Mesenchymal stem cell (in vitro differentiated cells and primary cell): Measurements from ENCODE around the gene PKP4.

Source experiments
- DNase-seq: peaks from one replicate; pipeline ENCODE4 v3.0.0-alpha.2; 2013
- H2AFZ ChIP-seq: one replicate; pipeline ENCODE4 v1.6.1; 2013; ENCODE audit warnings: low read depth, mild to moderate bottlenecking, control low read depth, inconsistent platforms, low read length, moderate library complexity
- H2AK5ac ChIP-seq: 2 replicates; pipeline ENCODE4 v1.6.1; 2013; ENCODE audit warnings: low read length, moderate library complexity, mild to moderate bottlenecking, inconsistent platforms; ENCODE audit not compliant: severe bottlenecking
- H2BK120ac ChIP-seq: one replicate; pipeline ENCODE4 v1.6.1; 2013; ENCODE audit warnings: low read depth, mild to moderate bottlenecking, inconsistent platforms, low read length, moderate library complexity
- H2BK12ac ChIP-seq, 2 experiments: one replicate each; pipeline ENCODE4 v1.6.1; 2013; ENCODE audit warnings: inconsistent platforms in 2 of 2, low read length in 2 of 2, mild to moderate bottlenecking in 2 of 2, moderate library complexity in 2 of 2, control low read depth in 1 of 2
- H2BK15ac ChIP-seq: one replicate; pipeline ENCODE4 v1.6.1; 2013; ENCODE audit warnings: mild to moderate bottlenecking, low read depth, inconsistent platforms; ENCODE audit not compliant: poor library complexity, severe bottlenecking
- H2BK5ac ChIP-seq: 2 replicates; pipeline ENCODE4 v1.6.1; 2013; ENCODE audit warnings: low read depth, mild to moderate bottlenecking, low read length, control low read depth, inconsistent platforms; ENCODE audit not compliant: poor library complexity, severe bottlenecking
- H3K14ac ChIP-seq, 2 experiments: one replicate each; pipeline ENCODE4 v1.6.1; 2013; ENCODE audit warnings: inconsistent platforms in 2 of 2, low read length in 2 of 2, control low read depth in 1 of 2, mild to moderate bottlenecking in 1 of 2, moderate library complexity in 1 of 2
- H3K18ac ChIP-seq, 2 experiments: one replicate each; pipeline ENCODE4 v1.6.1; 2013; ENCODE audit warnings: inconsistent platforms in 2 of 2, low read length in 2 of 2, control low read depth in 1 of 2, low read depth in 1 of 2, mild to moderate bottlenecking in 1 of 2
- H3K23ac ChIP-seq, 2 experiments: one replicate each; pipeline ENCODE4 v1.6.1; 2013; ENCODE audit warnings: inconsistent platforms in 2 of 2, low read length in 2 of 2, mild to moderate bottlenecking in 2 of 2, moderate library complexity in 2 of 2, control low read depth in 1 of 2
- H3K27ac ChIP-seq: 2 replicates; pipeline ENCODE4 v1.5.1; 2013; ENCODE audit warnings: mild to moderate bottlenecking, moderate library complexity, low read length, control low read depth, inconsistent platforms; ENCODE audit not compliant: poor library complexity, severe bottlenecking
- H3K27me3 ChIP-seq, 2 experiments: 2 replicates each; pipeline versions ENCODE4 v1.6.1 to v1.7.0; 2013; ENCODE audit warnings: low read length in 2 of 2, mild to moderate bottlenecking in 2 of 2, moderate library complexity in 2 of 2, control low read depth in 1 of 2, inconsistent platforms in 1 of 2; ENCODE audit not compliant: control insufficient read depth in 1 of 2, insufficient read depth in 1 of 2
- H3K36me3 ChIP-seq, 2 experiments: 2 replicates each; pipeline versions ENCODE4 v1.6.1 to v1.7.0; 2013; ENCODE audit warnings: low read length in 2 of 2, control low read depth in 1 of 2, inconsistent platforms in 1 of 2, low read depth in 1 of 2, mild to moderate bottlenecking in 1 of 2; ENCODE audit not compliant: insufficient read depth in 2 of 2, control insufficient read depth in 1 of 2
- H3K4ac ChIP-seq, 2 experiments: one replicate each; pipeline ENCODE4 v1.6.1; 2013; ENCODE audit warnings: inconsistent platforms in 2 of 2, low read length in 2 of 2, mild to moderate bottlenecking in 2 of 2, moderate library complexity in 2 of 2, control low read depth in 1 of 2, low read depth in 1 of 2
- H3K4me1 ChIP-seq: 2 replicates; pipeline ENCODE4 v1.6.1; 2013; ENCODE audit warnings: low read depth, low read length, control low read depth; ENCODE audit not compliant: control insufficient read depth, insufficient read depth
- H3K4me2 ChIP-seq: 2 replicates; pipeline ENCODE4 v1.6.1; 2013; ENCODE audit warnings: low read length, mild to moderate bottlenecking, inconsistent platforms; ENCODE audit not compliant: poor library complexity, severe bottlenecking
- H3K4me3 ChIP-seq, 2 experiments: 2 replicates each; pipeline versions ENCODE4 v1.5.1 to v1.7.0; 2013; ENCODE audit warnings: low read length in 2 of 2, mild to moderate bottlenecking in 2 of 2, control low read depth in 1 of 2, low read depth in 1 of 2; ENCODE audit not compliant: insufficient read depth in 1 of 2
- H3K79me1 ChIP-seq: replicated peaks from 2 replicates; pipeline ENCODE4 v1.6.1; 2013; ENCODE audit warnings: mild to moderate bottlenecking, control low read depth, low read length, inconsistent platforms; ENCODE audit not compliant: poor library complexity, severe bottlenecking
- H3K9ac ChIP-seq: 2 replicates; pipeline ENCODE4 v1.7.0; 2013; ENCODE audit warnings: mild to moderate bottlenecking, low read length, moderate library complexity
- H3K9me3 ChIP-seq: 2 replicates; pipeline ENCODE4 v1.7.0; 2013; ENCODE audit warnings: mild to moderate bottlenecking, low read length; ENCODE audit not compliant: control insufficient read depth
- H4K8ac ChIP-seq: one replicate; pipeline ENCODE4 v1.6.1; 2013; ENCODE audit warnings: inconsistent platforms, mild to moderate bottlenecking, low read length, moderate library complexity
- H4K91ac ChIP-seq: one replicate; pipeline ENCODE4 v1.6.1; 2013; ENCODE audit warnings: mild to moderate bottlenecking, low read length, inconsistent platforms
- WGBS: methylation state at CpG from one replicate; pipeline ENCODE4 v1.1.7; 2013; ENCODE audit warnings: mixed read lengths; 5-methylcytosine and 5-hydroxymethylcytosine counted together

PKP4 gene

DNA sequence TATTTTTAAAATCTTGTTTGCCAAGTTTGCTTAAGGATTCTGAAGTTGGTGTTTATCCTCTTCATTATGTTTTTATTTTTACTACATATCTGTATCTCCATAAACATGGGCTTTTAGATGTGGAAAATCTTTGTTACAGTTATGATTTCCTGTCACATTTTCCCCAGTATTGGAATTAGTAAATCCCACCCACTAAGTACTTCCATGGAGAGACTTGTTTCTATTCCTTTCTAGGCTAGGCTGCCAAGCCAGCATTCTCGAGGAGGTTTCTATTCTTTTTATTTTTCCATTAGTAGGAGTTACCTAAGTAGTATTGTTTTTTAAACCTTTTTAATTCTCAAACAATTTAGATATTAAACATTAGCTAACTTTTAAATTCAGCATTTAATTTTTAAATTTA lies 22.1 kb downstream of the PKP4 start:
- no peak overlapping the region for H2AFZ ChIP-seq
- no peak overlapping the region for H3K27ac ChIP-seq
- H3K36me3 ChIP-seq = peaks cover 0 to 2% of the 10 kb centered on the region in 2 experiments
- H2BK5ac ChIP-seq = no peak overlapping the region
- H4K8ac ChIP-seq = no peak overlapping the region
- H3K79me1 ChIP-seq = peaks cover 21% of the 10 kb centered on the region
- H3K4me1 ChIP-seq = peaks cover 1% of the 10 kb centered on the region
- no peaks in the 10 kb centered on the region for H3K27me3 ChIP-seq
- no peak overlapping the region for H3K14ac ChIP-seq
- no peak for DNase-seq
- peak overlapping the region; percentile 60 for H3K9ac ChIP-seq
- H2BK12ac ChIP-seq = no peak overlapping the region
- no peak overlapping the region for H4K91ac ChIP-seq
- H3K4me2 ChIP-seq = no peak overlapping the region
- H2BK120ac ChIP-seq = no peak overlapping the region
- no peak overlapping the region for H2BK15ac ChIP-seq
- H3K23ac ChIP-seq = no peak overlapping the region
- no peak overlapping the region for H3K4ac ChIP-seq
- H3K4me3 ChIP-seq = no peak overlapping the region
- no CpG with 5 or more reads among the region's 1 CpG for whole genome bisulfite sequencing
- no peak overlapping the region for H2AK5ac ChIP-seq
- H3K9me3 ChIP-seq = no peaks in the 10 kb centered on the region
- no peak overlapping the region for H3K18ac ChIP-seq

DNA sequence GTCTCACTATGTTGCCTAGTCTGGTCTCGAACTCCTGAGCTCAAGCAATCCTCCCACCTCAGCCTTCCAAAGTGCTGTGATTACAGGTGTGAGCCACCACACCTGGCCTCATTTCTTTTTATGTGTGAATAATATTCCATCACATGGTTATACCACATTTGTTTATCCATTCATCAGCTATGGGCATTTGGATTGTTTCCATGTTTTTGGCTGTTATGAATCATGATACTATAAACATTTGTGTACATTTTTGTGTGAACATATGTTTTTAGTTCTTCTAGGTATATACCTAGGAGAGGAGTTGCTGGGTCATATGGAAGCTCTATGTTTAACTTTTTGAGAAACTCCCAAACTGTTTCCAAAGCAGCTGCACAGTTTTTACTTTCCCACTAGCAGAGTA lies 24.4 kb downstream of the PKP4 start:
- Histone ChIP-seq H4K91ac (no peak overlapping the region), H3K4me1 (peaks cover 1% of the 10 kb centered on the region), H2BK5ac (no peak overlapping the region), H3K14ac (no peak overlapping the region), H3K36me3 (no peaks in the 10 kb centered on the region), H2AK5ac (no peak overlapping the region), H4K8ac (no peak overlapping the region), H2BK120ac (no peak overlapping the region), H3K79me1 (peaks cover 14% of the 10 kb centered on the region), H2BK12ac (no peak overlapping the region), H2BK15ac (no peak overlapping the region), H3K9me3 (no peaks in the 10 kb centered on the region), H2AFZ (no peak overlapping the region), H3K4me3 (no peak overlapping the region), H3K27ac (no peak overlapping the region), H3K18ac (no peak overlapping the region), H3K27me3 (no peaks in the 10 kb centered on the region), H3K4ac (no peak overlapping the region), H3K23ac (no peak overlapping the region), H3K4me2 (no peak overlapping the region), H3K9ac (no peak overlapping the region)
- no peak for DNase-seq
- WGBS = 100% methylated on average over 1 of the region's 1 CpG

DNA sequence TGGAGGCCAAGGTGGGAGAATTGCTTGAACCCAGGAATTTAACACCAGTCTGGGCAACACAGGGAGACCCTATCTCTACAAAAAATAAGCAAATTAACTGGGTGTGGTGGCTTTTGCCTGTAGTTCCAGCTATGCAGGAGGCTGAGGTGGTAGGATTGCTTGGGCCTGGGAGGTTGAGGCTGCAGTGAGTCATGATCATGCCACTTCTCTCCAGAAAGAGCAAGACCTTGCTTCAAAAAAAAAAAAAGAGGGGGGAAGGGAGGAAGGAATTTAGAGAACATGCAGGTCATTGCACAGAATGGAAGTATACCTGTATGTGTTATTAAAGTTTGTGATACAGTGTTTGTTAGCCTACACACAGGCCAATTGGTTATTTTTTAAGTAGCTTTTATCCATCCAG lies 25.8 kb downstream of the PKP4 start:
- Histone ChIP-seq H3K4me1 (peaks cover 1% of the 10 kb centered on the region), H4K8ac (no peak overlapping the region), H3K4ac (no peak overlapping the region), H3K14ac (no peak overlapping the region), H3K4me3 (no peak overlapping the region), H3K27ac (no peak overlapping the region), H2BK12ac (no peak overlapping the region), H2BK15ac (no peak overlapping the region), H4K91ac (no peak overlapping the region), H2AK5ac (no peak overlapping the region), H2AFZ (no peak overlapping the region), H3K9me3 (no peaks in the 10 kb centered on the region), H3K36me3 (no peaks in the 10 kb centered on the region), H3K4me2 (no peak overlapping the region), H3K79me1 (peaks cover 9% of the 10 kb centered on the region), H2BK120ac (no peak overlapping the region), H3K18ac (no peak overlapping the region), H3K27me3 (no peaks in the 10 kb centered on the region), H3K23ac (no peak overlapping the region), H3K9ac (no peak overlapping the region), H2BK5ac (no peak overlapping the region)
- DNase-seq = peak; percentile 43

DNA sequence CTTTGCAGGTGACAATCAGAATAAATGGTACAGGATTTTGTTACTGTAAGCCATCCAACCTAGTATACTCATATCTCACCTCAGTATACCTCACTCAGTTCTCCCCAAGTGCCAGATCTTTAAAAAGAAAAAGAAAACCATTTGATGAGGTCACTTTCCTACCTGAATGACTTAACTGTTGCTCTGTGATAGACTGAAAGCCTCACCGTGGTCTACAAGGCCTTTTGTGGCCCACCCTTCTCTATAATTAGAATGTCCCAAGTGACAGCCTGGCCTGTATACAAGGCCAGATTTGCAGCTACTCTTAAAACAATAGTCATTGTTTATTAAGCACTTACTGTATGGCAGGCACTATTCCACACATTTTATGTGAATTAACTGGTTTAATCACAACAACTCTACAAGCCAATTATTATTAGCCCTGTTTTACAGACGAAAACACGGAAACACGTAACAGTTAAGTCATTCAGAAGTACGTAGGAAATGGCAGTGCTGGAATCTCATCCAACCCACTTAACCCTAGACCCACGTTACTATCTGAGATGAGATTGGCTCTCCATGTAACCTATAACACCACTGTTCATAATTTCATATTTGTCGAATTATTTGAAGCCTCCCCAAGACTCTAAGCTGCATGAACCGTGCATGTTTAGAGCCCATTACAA lies 28.3 kb downstream of the PKP4 start:
- Histone ChIP-seq H4K91ac (no peak overlapping the region), H4K8ac (no peak overlapping the region), H3K79me1 (peaks cover 6% of the 10 kb centered on the region), H3K23ac (no peak overlapping the region), H2BK12ac (no peak overlapping the region), H3K9me3 (no peaks in the 10 kb centered on the region), H2BK120ac (no peak overlapping the region), H3K14ac (no peak overlapping the region), H3K4me3 (no peak overlapping the region), H2AFZ (no peak overlapping the region), H3K27ac (no peak overlapping the region), H2BK15ac (no peak overlapping the region), H3K9ac (no peak overlapping the region), H2AK5ac (no peak overlapping the region), H3K4ac (no peak overlapping the region), H3K4me2 (no peak overlapping the region), H3K36me3 (no peaks in the 10 kb centered on the region), H3K4me1 (peaks cover 4% of the 10 kb centered on the region), H2BK5ac (no peak overlapping the region), H3K18ac (peak overlapping the region in 1 of 2 experiments; percentile 52), H3K27me3 (no peaks in the 10 kb centered on the region)
- DNase-seq = no peak
- 97% methylated on average over 8 of the region's 8 CpGs for WGBS
